HepG2 (cell line): ENCODE data around the gene LGALS4. TPM values are rescaled to one million over a fixed set of nuclear protein-coding genes. Genes with fewer than 3 reads are reported as not detected.

Experiments used
- ASH2L ChIP-seq: fragments of 300-600, 200-600 bp; sonication (generic); IDR thresholded peaks from 2 replicates; pipeline ENCODE4 v1.7.0; 2017; ENCODE audit warnings: low read depth, mild to moderate bottlenecking, moderate library complexity, mixed read lengths, low read length; ENCODE audit not compliant: insufficient read length
- BRD4 ChIP-seq: sonication (generic); formaldehyde crosslinking; IDR thresholded peaks from 2 replicates; pipeline ENCODE4 v1.4.0; 2020; ENCODE audit warnings: missing genetic modification reagents
- DNMT1 ChIP-seq: sonication (generic); formaldehyde crosslinking; IDR thresholded peaks from 2 replicates; pipeline ENCODE4 v1.5.1; 2020; ENCODE audit warnings: mild to moderate bottlenecking, missing genetic modification reagents
- FOXK2 ChIP-seq: fragments of 450-650 bp; IDR thresholded peaks from 2 replicates; pipeline ENCODE4 v1.6.1; 2016
- GLI4 ChIP-seq: sonication (generic); formaldehyde crosslinking; IDR thresholded peaks from 2 replicates; pipeline ENCODE4 v1.5.1; 2020; ENCODE audit warnings: missing genetic modification reagents, mild to moderate bottlenecking, moderate library complexity, borderline replicate concordance
- ISL2 ChIP-seq: sonication (generic); formaldehyde crosslinking; IDR thresholded peaks from 2 replicates; pipeline ENCODE4 v1.5.0; 2020; ENCODE audit warnings: missing genetic modification reagents
- JDP2 ChIP-seq: sonication (generic); formaldehyde crosslinking; IDR thresholded peaks from 2 replicates; pipeline ENCODE4 v1.8.1; 2022; ENCODE audit warnings: missing genetic modification reagents, borderline replicate concordance
- NFYC ChIP-seq: IDR thresholded peaks from 2 replicates; pipeline ENCODE4 v1.6.1; 2016; ENCODE audit warnings: missing genetic modification reagents, missing compliant biosample characterization
- PHB2 ChIP-seq: fragments of 450-650 bp; IDR thresholded peaks from 2 replicates; pipeline ENCODE4 v1.6.1; 2018; ENCODE audit not compliant: partially characterized antibody
- RFXAP ChIP-seq: sonication (generic); formaldehyde crosslinking; IDR thresholded peaks from 2 replicates; pipeline ENCODE4 v1.4.0; 2020; ENCODE audit warnings: missing genetic modification reagents, borderline replicate concordance
- ZMYM2 ChIP-seq: sonication (generic); formaldehyde crosslinking; IDR thresholded peaks from 2 replicates; pipeline ENCODE4 v1.8.0; 2022; ENCODE audit warnings: mild to moderate bottlenecking, missing genetic modification reagents
- ZNF232 ChIP-seq: sonication (generic); formaldehyde crosslinking; IDR thresholded peaks from 2 replicates; pipeline ENCODE4 v1.4.0; 2020; ENCODE audit warnings: missing genetic modification reagents, borderline replicate concordance
- ZNF577 ChIP-seq: sonication (generic); formaldehyde crosslinking; IDR thresholded peaks from 2 replicates; pipeline ENCODE4 v1.4.0; 2020; ENCODE audit warnings: mild to moderate bottlenecking, low read depth, missing genetic modification reagents, borderline replicate concordance
- ZNF589 ChIP-seq: sonication (generic); formaldehyde crosslinking; conservative IDR thresholded peaks from 2 replicates; pipeline ENCODE4 v1.8.0; 2022; ENCODE audit warnings: mild to moderate bottlenecking, moderate library complexity, missing genetic modification reagents
- ZNF83 ChIP-seq: sonication (generic); formaldehyde crosslinking; IDR thresholded peaks from 2 replicates; pipeline ENCODE4 v1.4.0; 2020; ENCODE audit warnings: missing genetic modification reagents, mild to moderate bottlenecking, borderline replicate concordance
- polyA plus RNA-seq, 8 experiments: library from polyadenylated mRNA; depleted of rRNA in 3 of 8; stranded (reverse) in 7 of 8; unstranded in 1 of 8; fragments of >200 nt; fragmentation: Illumina TruSeq in 4 of 8; extraction: Trizol in 4 of 8; gene quantifications; 2 replicates each; pipeline versions ENCODE4 v1.2.1 to v1.2.3, GENCODE V29; 2011 to 2016; ENCODE audit warnings: low read depth in 4 of 8, missing spikeins in 1 of 8, mixed read lengths in 1 of 8; ENCODE audit not compliant: insufficient read depth in 1 of 8
- total RNA-seq, 5 experiments: library from RNA; depleted of rRNA; stranded (reverse); fragments of >200 nt; fragmentation: Illumina TruSeq; extraction: Trizol; gene quantifications; 2 replicates each; pipeline ENCODE4 v1.2.3, GENCODE V29; 2016; ENCODE audit warnings: low read depth in 1 of 5
- TF ChIP-seq, protein P1 (sequence below): sonication (generic); formaldehyde crosslinking; IDR thresholded peaks from 2 replicates; pipeline ENCODE4 v1.4.0; 2020; ENCODE audit warnings: missing genetic modification reagents
- TF ChIP-seq, protein P2 (sequence below): sonication (generic); formaldehyde crosslinking; IDR thresholded peaks from 2 replicates; pipeline ENCODE4 v1.4.0; 2020; ENCODE audit warnings: mild to moderate bottlenecking, missing genetic modification reagents
- TF ChIP-seq, protein P3 (sequence below): sonication (generic); formaldehyde crosslinking; IDR thresholded peaks from 2 replicates; pipeline ENCODE4 v1.5.0; 2020; ENCODE audit warnings: mild to moderate bottlenecking, missing genetic modification reagents, borderline replicate concordance
- TF ChIP-seq, protein P4 (sequence below): sonication (generic); formaldehyde crosslinking; conservative IDR thresholded peaks from 2 replicates; pipeline ENCODE4 v1.4.0; 2020; ENCODE audit warnings: missing genetic modification reagents
- TF ChIP-seq, protein P5 (sequence below): sonication (generic); formaldehyde crosslinking; IDR thresholded peaks from 2 replicates; pipeline ENCODE4 v1.5.1; 2020; ENCODE audit warnings: missing genetic modification reagents, mild to moderate bottlenecking, borderline replicate concordance
- TF ChIP-seq, protein P6 (sequence below): sonication (generic); formaldehyde crosslinking; IDR thresholded peaks from 2 replicates; pipeline ENCODE4 v1.5.1; 2020; ENCODE audit warnings: missing genetic modification reagents, mild to moderate bottlenecking, borderline replicate concordance

LGALS4 gene
- total and polyA plus RNA-seq, 2 of the 13 experiments (the other 11 are each of a cell fraction or from before 2014, with no cell fraction given): 0.24 to 0.71 TPM

DNA sequence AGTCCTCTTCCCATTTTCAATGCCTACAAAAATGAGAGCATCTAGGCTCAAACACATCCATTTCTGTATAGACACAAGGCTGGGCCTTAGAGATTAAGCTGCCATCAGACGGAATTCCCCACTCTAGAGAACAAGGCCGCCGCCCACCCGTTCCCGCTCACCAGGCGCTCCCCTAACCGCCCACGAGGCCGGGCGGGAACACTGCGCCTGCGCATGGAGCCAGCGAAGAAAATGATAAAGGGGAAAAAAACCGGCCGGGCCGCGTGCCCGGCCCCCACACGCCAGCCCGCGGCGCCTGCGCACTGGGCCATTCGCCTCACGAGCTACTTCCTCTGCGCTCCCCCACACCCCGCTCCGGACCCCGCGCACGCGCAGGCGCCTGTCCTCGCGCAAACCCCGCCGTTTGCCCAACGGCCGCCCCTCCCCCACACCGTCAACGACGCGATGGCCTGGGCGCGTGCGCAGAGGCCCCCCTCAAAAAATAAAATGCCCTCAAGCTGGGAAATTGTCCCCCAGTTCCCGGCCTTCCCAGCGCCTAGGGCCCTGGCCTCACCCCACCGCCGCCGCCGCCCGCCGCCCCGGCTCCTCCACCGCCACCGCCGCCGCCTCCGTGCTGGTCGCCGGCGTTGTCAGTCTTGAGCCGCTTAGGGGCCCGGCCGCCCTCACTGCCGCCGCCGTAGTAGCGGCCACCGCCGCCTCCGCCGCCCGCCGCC, 36.6 kb upstream of the LGALS4 start (continued):
- TF ChIP-seq GLI4 (peak; percentile 65; the same call in 1 of the 2 replicates), DNMT1 (CRISPR knock-in tag) (no peak), NFYC (CRISPR knock-in tag) (no peak), JDP2 (CRISPR knock-in tag) (no peak; the same call in 1 of the 2 replicates), ZNF232 (CRISPR knock-in tag) (no peak), ZNF83 (CRISPR knock-in tag) (no peak), ISL2 (CRISPR knock-in tag) (no peak), ZNF589 (CRISPR knock-in tag) (no peak), ZMYM2 (CRISPR knock-in tag) (no peak), FOXK2 (no peak), BRD4 (CRISPR knock-in tag) (no peak), PHB2 (no peak), ASH2L (peak; percentile 81), RFXAP (CRISPR knock-in tag) (no peak), ZNF577 (no peak)
- TF ChIP-seq, protein P1, sequence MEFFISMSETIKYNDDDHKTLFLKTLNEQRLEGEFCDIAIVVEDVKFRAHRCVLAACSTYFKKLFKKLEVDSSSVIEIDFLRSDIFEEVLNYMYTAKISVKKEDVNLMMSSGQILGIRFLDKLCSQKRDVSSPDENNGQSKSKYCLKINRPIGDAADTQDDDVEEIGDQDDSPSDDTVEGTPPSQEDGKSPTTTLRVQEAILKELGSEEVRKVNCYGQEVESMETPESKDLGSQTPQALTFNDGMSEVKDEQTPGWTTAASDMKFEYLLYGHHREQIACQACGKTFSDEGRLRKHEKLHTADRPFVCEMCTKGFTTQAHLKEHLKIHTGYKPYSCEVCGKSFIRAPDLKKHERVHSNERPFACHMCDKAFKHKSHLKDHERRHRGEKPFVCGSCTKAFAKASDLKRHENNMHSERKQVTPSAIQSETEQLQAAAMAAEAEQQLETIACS: peak; percentile 35; the same call in 1 of the 2 replicates
- TF ChIP-seq, protein P2, sequence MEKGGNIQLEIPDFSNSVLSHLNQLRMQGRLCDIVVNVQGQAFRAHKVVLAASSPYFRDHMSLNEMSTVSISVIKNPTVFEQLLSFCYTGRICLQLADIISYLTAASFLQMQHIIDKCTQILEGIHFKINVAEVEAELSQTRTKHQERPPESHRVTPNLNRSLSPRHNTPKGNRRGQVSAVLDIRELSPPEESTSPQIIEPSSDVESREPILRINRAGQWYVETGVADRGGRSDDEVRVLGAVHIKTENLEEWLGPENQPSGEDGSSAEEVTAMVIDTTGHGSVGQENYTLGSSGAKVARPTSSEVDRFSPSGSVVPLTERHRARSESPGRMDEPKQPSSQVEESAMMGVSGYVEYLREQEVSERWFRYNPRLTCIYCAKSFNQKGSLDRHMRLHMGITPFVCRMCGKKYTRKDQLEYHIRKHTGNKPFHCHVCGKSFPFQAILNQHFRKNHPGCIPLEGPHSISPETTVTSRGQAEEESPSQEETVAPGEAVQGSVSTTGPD (CRISPR knock-in tag): no peak
- TF ChIP-seq, protein P3, sequence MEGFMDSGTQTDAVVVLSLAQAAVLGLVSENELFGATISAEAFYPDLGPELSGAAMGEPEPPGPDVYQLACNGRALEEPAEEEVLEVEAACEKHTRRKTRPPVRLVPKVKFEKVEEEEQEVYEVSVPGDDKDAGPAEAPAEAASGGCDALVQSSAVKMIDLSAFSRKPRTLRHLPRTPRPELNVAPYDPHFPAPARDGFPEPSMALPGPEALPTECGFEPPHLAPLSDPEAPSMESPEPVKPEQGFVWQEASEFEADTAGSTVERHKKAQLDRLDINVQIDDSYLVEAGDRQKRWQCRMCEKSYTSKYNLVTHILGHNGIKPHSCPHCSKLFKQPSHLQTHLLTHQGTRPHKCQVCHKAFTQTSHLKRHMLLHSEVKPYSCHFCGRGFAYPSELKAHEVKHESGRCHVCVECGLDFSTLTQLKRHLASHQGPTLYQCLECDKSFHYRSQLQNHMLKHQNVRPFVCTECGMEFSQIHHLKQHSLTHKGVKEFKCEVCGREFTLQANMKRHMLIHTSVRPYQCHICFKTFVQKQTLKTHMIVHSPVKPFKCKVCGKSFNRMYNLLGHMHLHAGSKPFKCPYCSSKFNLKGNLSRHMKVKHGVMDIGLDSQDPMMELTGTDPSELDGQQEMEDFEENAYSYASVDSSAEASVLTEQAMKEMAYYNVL (CRISPR knock-in tag): no peak
- TF ChIP-seq, protein P4, sequence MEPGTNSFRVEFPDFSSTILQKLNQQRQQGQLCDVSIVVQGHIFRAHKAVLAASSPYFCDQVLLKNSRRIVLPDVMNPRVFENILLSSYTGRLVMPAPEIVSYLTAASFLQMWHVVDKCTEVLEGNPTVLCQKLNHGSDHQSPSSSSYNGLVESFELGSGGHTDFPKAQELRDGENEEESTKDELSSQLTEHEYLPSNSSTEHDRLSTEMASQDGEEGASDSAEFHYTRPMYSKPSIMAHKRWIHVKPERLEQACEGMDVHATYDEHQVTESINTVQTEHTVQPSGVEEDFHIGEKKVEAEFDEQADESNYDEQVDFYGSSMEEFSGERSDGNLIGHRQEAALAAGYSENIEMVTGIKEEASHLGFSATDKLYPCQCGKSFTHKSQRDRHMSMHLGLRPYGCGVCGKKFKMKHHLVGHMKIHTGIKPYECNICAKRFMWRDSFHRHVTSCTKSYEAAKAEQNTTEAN: no peak
- TF ChIP-seq, protein P5, sequence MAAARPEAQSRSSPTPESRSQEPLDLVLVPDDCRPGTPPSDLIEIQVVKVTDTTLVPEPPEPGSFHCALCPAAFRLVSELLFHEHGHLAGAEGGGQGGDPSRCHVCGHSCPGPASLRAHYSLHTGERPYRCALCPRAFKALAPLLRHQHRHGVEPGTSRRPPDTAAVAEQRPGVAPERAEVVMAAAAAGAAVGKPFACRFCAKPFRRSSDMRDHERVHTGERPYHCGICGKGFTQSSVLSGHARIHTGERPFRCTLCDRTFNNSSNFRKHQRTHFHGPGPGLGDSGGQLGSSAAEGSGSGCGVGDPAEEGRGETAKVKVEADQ (CRISPR knock-in tag): peak; percentile 26; the same call in 1 of the 2 replicates
- TF ChIP-seq, protein P6, sequence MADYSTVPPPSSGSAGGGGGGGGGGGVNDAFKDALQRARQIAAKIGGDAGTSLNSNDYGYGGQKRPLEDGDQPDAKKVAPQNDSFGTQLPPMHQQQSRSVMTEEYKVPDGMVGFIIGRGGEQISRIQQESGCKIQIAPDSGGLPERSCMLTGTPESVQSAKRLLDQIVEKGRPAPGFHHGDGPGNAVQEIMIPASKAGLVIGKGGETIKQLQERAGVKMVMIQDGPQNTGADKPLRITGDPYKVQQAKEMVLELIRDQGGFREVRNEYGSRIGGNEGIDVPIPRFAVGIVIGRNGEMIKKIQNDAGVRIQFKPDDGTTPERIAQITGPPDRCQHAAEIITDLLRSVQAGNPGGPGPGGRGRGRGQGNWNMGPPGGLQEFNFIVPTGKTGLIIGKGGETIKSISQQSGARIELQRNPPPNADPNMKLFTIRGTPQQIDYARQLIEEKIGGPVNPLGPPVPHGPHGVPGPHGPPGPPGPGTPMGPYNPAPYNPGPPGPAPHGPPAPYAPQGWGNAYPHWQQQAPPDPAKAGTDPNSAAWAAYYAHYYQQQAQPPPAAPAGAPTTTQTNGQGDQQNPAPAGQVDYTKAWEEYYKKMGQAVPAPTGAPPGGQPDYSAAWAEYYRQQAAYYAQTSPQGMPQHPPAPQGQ (CRISPR knock-in tag): no peak
